Sciatic nerve (tissue), 2 donors: ENCODE data around the gene AVEN. TPM values are rescaled to one million over a fixed set of nuclear protein-coding genes. Genes with fewer than 3 reads are reported as not detected.

ENCODE experiments used
- ATAC-seq: fragments of 200-7000 bp; cut with Tn5 transposase; one replicate; pipeline ENCODE4 v1.9.1; 2020; ENCODE audit warnings: mild to moderate bottlenecking, moderate library complexity
- DNase-seq: peaks from one replicate; pipeline ENCODE4 v3.0.0-alpha.2; 2020; ENCODE audit warnings: low spot score
- intact Hi-C: fragments of 100-400 bp; cut with DNase I; formaldehyde crosslinking; loops from one replicate; pipeline ENCODE4 v1.14.2; 2022
- total RNA-seq: library from RNA; stranded (reverse); fragmentation: NEBNext Ultra II Directional; extraction: Animal tissue kit (Norgen Biotek cat#: 25700); gene quantifications from one replicate; pipeline ENCODE4 v1.2.1, GENCODE V29; 2021
- donor health status: DM: no; HTN: no; CAD: no.
- donor health status: DM: no; HTN: no; CAD: no.

AVEN gene
- total RNA-seq, 1 donor from 2014 or later, result 11.4 TPM

GRCh38 chr15:33871980-33872379 lies 167.0 kb downstream of the AVEN start:
- ATAC-seq (no peak), DNase-seq (no peak)
- intact Hi-C loops, result no loop called here

GRCh38 chr15:33866101-33866737 lies 172.8 kb downstream of the AVEN start:
- DNase-seq (no peak), ATAC-seq (no peak)
- intact Hi-C loops, result no loop called here

GRCh38 chr15:33865416-33865815 lies 173.6 kb downstream of the AVEN start:
- DNase-seq (no peak), ATAC-seq (no peak)
- intact Hi-C loops, result no loop called here

GRCh38 chr15:33864360-33865075 lies 174.5 kb downstream of the AVEN start:
- intact Hi-C loops, result no loop called here
- no peak for DNase-seq
- ATAC-seq, result no peak

- no peak for DNase-seq
- intact Hi-C loops, result no loop called here
- no peak for ATAC-seq
Observed at GRCh38 chr15:33860754-33861153, 178.2 kb downstream of the AVEN start.

DNA sequence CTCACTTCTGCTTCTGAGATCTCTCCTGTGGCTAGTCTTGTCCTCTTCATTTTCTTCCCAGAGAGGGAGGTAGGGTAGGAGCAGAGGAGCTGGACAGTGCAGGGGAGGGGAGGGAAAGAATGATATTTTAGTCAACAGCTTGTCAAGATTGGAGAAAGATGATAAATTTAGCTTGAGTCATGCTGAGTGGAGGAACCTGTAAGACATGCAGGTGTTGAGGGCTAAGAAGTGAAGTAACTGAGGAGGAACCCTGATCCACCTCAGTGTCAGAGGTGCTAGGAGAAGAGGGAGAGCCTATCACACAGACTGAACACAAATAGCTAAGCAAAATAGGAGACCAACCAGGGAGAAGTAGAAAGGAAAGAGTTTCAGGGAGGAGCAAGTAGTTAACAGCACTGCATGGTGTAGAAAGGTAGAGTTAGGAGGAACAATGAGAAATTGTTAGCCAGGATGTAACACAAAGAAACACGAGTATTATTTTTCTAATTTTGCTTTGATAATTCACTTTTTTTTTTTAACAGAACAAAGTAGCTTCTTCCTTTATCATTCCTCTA lies 178.9 kb downstream of the AVEN start:
- ATAC-seq (no peak), DNase-seq (no peak)
- intact Hi-C loops, result no loop called here

DNA sequence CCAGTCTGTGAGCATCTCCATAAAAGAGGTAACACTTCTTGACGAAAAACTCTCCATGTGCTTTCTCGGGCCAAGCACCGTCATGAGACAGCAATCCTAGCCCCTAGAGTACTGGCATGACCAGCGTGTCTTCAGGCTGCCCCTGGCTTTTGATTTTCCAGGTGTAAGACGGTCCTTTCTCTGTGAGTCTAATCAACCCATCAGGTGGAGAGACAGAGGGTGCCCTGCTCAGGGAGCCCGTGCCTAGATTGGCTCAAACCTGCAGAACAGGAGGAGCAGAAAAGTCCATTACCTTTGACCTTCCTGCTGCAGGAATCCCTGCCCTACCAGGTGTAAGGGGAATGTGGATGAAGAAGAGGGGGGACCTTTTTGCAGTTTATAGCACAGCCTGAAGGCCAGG lies 180.2 kb downstream of the AVEN start:
- ATAC-seq (no peak), DNase-seq (no peak)
- intact Hi-C loops, result no loop called here

GRCh38 chr15:33857726-33858125 lies 181.3 kb downstream of the AVEN start:
- DNase-seq (no peak), ATAC-seq (no peak)
- intact Hi-C loops, result no loop called here

GRCh38 chr15:33852570-33852969 lies 186.4 kb downstream of the AVEN start:
- no peak for ATAC-seq
- intact Hi-C loops, result no loop called here
- no peak for DNase-seq

GRCh38 chr15:33852094-33852493 lies 186.9 kb downstream of the AVEN start:
- intact Hi-C loops, result no loop called here
- DNase-seq (no peak), ATAC-seq (no peak)

GRCh38 chr15:33851079-33851478 lies 187.9 kb downstream of the AVEN start:
- ATAC-seq (no peak), DNase-seq (no peak)
- intact Hi-C loops, result no loop called here

DNA sequence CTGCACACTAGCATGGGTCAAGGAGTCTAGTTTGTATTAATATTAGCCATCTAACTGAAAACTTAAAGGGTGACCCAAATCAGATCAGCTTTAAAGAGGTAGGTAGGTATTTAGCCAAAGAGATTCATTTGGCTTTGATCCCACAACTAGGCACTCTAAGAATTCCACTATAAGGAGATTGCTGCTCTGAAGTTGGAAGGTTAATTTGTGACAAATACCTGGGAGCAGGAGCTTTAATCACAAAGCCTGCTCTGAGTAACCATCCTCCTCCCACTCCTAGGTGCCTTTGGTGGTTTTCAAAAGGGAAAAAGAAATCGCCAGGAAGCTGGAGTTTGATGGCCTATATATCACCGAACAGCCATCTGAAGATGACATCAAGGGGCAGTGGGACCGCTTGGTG lies 191.0 kb downstream of the AVEN start:
- intact Hi-C loops, result no loop called here
- DNase-seq, result no peak
- no peak for ATAC-seq

GRCh38 chr15:33846862-33847261 lies 192.1 kb downstream of the AVEN start:
- ATAC-seq (no peak), DNase-seq (no peak)
- intact Hi-C loops, result no loop called here

DNA sequence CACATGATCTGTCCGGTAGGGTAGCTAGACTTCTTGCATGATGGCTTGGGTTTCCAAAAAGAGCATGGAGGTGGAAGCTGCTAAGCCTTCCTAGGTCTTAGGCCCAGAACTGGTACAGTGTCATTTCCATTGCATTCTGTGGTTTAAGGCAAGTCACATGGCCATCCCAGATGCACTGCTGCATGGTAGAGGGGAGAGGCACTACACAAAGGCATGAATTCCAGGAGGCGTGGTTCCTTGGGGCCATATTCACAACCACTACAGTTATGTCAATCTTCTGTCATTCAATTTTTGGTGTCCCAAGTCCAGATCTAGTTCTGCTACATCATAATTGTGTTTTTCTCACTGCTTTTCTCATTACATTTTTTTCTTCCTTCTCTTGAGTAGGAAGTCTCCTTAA lies 192.9 kb downstream of the AVEN start:
- DNase-seq, result no peak
- no peak for ATAC-seq

DNA sequence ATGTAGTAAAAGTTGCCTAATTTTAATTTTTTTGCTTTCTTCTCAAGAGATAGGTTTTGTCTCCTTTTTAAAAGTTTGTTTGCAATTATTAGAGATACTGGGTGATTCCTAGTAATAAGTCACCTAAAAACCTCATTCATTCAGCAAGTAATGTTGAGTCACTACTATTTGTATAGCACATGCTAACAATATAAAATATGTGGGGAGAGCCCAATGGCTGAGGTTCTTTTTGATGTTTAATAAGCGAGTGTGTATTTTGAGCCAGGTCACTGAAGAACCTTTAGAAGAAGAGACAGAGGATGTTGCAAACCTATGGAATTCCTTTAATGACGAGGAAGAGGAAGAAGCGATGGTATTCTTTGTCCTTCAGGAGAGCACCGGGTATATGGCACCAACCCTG lies 194.4 kb downstream of the AVEN start:
- no peak for DNase-seq
- intact Hi-C loops, result no loop called here
- ATAC-seq, result no peak

More for the DNA sequence above, 192.9 kb downstream of the AVEN start:
- intact Hi-C loops, result no loop called here

DNA sequence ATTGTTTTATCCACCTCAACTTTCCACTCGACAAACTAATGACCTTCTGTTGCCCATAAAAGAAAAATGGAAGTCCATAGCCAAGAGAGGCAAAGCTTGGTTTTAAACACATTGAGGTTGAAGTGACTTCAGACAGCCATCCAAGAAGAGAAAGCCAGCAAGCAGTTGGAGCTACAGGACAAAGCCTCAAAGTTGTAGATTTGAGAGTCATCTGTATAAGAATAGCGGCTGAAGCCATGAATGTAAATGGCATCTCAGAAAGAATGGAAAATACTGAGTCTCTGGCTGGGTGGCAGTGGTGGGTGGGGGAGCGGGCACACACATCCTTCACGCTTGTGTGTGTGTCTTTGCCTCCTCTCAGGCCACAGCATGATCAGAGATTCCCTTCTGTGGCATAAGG lies 194.8 kb downstream of the AVEN start:
- ATAC-seq, result no peak
- intact Hi-C loops, result no loop called here

DNA sequence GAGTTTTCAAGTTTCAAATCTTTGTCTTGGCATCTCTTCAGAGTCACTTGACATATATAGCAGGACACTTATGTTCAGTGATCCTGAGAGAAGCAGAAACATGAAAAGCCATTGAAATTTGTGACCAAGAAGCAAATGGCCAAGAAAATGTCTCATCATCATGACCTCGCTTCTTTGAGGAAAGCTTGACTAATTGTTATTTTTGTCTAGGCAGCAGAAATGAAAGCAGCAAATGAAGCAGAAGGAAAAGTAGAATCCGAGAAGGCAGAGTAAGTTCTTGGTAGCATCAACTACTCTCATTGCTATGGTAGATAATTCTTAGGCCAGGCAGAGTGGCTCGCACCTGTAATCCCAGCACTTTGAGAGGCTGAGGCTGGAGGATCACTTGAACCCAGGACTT lies 198.4 kb downstream of the AVEN start:
- intact Hi-C loops, result no loop called here
- no peak for DNase-seq
- no peak for ATAC-seq

More for the DNA sequence above, 194.8 kb downstream of the AVEN start:
- DNase-seq, result no peak

GRCh38 chr15:33839540-33839939 lies 199.5 kb downstream of the AVEN start:
- DNase-seq (no peak), ATAC-seq (no peak)
- intact Hi-C loops, result no loop called here

GRCh38 chr15:33837294-33837693 lies 201.7 kb downstream of the AVEN start:
- ATAC-seq (no peak), DNase-seq (no peak)
- intact Hi-C loops, result no loop called here

DNA sequence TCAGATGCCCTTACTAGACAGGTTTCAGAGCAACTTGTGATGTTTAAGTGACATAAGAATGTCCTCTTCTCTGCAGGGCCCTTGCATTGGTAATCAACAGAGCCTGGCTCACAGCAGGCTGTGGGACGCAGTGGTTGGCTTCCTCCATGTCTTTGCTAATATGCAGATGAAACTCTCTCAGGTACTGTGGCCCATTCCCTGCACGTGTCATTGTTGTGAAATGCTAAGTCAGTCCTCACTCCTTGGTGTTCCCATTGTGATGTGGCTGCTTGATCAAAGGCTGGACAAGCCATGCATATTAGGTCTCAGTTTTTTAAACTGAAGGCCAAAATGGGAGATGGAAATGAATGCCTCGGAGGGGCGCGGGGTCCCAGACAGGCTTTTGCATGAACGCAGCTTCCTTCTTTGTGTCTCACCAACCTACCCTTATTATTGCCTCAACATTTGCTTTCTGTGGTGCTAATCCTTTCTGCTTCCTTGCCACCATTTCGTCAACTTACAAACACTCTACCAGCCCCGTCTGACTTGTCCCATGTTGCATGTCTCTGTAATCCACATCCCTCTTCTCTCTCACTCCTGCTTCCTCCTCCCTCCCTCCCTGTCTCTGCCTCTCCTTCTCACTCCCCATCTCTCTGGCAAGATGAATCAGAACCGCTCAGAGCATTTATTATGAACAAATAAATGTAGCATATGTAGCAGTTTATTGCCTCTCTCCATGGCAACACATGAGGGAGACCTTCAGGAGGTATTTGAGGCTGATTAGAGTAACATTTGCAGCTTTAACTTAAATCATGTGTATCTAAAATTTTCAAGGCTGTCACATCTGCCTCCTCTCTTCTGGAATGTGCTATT lies 203.9 kb downstream of the AVEN start:
- DNase-seq (no peak), ATAC-seq (no peak)
- intact Hi-C loops, result no loop called here
